Activated naive CD4-positive, alpha-beta T cell treated with anti-CD3 and anti-CD28 coated beads, Interleukin-2, amount 10 ng/mL, durations not matched to agents 7 days and 5 days (primary cell): Measurements from ENCODE around the gene OR10AG1.

Experiments
- CTCF ChIA-PET: fragments of 350-600 bp; sonication (Branson Sonifier 250); formaldehyde crosslinking; loops from one replicate; lab custom pipeline; 2021; ENCODE audit warnings: antibody characterized with exemption; lab: Charles Lee
- DNase-seq: peaks from one replicate; pipeline ENCODE4 v3.0.0-alpha.2; 2020
- H3K27ac Mint-ChIP-seq: one replicate; pipeline ENCODE4 v1.8.0; 2021; ENCODE audit warnings: mild to moderate bottlenecking, moderate library complexity, mixed read lengths
- H3K27me3 Mint-ChIP-seq: one replicate; pipeline ENCODE4 v1.8.0; 2021; ENCODE audit warnings: mild to moderate bottlenecking, mixed read lengths
- H3K36me3 Mint-ChIP-seq: one replicate; pipeline ENCODE4 v1.8.0; 2021; ENCODE audit warnings: mixed read lengths
- H3K4me1 Mint-ChIP-seq: one replicate; pipeline ENCODE4 v1.8.0; 2021; ENCODE audit warnings: mixed read lengths
- H3K4me3 Mint-ChIP-seq: one replicate; pipeline ENCODE4 v1.8.0; 2021; ENCODE audit warnings: mild to moderate bottlenecking, moderate library complexity, mixed read lengths
- H3K9me3 Mint-ChIP-seq: one replicate; pipeline ENCODE4 v1.8.0; 2021; ENCODE audit warnings: mixed read lengths

Gene OR10AG1, protein sequence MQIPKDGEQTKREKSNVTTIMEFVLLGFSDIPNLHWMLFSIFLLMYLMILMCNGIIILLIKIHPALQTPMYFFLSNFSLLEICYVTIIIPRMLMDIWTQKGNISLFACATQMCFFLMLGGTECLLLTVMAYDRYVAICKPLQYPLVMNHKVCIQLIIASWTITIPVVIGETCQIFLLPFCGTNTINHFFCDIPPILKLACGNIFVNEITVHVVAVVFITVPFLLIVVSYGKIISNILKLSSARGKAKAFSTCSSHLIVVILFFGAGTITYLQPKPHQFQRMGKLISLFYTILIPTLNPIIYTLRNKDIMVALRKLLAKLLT

DNA sequence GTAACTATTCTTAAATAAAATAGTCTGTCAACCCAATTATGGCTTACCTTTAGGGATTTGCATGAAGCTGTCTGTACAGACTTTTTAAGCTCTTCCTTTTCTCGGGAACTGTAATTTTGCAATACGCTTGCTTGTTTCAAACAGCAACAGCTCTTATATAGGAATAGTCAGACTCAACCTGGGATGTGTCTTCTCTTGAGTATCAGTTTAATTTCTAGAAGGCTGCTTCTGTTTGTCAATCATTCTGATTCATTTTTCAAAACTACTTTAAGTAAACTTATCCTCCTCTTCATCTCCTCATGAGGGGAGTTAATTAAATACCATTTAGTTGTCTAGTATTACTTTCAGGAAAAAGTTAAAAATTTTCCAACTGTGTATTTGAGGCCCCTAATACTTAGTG, at the start of gene OR10AG1:
OR10AG1 (minus strand) TSS at position 101 of the 400 bp plus-strand sequence; CDS start at position 63, 38 bp downstream.
- Mint-ChIP-seq H3K27me3 (no peaks in the 10 kb centered on the region), H3K4me1 (no peaks in the 10 kb centered on the region), H3K27ac (no peak within 1 kb of the TSS), H3K9me3 (peaks cover 8% of the 10 kb centered on the region), H3K36me3 (no peaks in the 10 kb centered on the region), H3K4me3 (no peak within 1 kb of the TSS)
- CTCF ChIA-PET = no interaction called here
- no peak for DNase-seq

DNA sequence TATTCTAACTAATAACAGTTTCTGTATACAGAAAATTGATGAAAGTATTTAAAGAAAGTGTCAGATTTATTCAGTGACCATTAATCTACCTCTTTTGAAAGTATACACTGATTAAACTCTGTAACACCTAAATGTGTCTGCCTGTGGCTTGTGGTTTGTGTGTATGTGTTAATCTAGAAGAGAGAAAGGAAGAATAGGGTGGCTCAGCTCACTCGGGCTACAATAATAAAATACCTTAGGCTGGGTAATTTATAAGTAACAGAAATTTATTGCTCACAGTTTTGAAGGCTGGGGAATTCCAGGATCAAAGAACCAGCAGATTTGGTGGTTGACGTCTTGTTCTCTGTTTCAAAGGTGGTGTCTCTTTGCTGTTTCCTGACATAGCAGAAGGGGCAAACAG, 44.1 kb upstream of the OR10AG1 start:
- CTCF ChIA-PET = no interaction called here
- DNase-seq = no peak
- Mint-ChIP-seq H3K9me3 (peaks cover 11% of the 10 kb centered on the region), H3K4me3 (no peak overlapping the region), H3K36me3 (no peaks in the 10 kb centered on the region), H3K27me3 (no peaks in the 10 kb centered on the region), H3K4me1 (no peaks in the 10 kb centered on the region), H3K27ac (no peak overlapping the region)

DNA sequence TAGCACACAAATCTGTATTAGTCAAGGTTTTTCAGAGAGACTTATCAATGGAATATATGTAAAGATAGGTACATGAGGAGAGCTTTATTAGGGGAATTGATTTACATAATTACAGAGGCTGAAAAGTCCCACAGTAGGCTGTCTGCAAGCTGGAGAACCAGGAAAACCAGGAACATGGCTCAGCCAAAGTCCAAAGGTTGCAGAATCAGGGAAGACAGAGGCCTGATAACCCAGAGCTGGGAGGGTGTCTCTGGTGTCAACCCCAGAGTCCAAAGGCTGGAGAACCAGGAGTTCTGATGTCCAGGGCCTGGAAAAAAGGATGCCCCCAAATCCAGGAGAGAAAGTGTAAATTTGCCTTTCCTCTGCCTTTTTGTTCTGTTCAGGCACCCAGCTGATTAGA, 41.0 kb upstream of the OR10AG1 start:
- H3K36me3 Mint-ChIP-seq = no peaks in the 10 kb centered on the region
- H3K4me3 Mint-ChIP-seq = no peak overlapping the region
- DNase-seq = no peak
- no peaks in the 10 kb centered on the region for H3K4me1 Mint-ChIP-seq
- no peaks in the 10 kb centered on the region for H3K27me3 Mint-ChIP-seq
- H3K27ac Mint-ChIP-seq = no peak overlapping the region
- peaks cover 16% of the 10 kb centered on the region for H3K9me3 Mint-ChIP-seq
- CTCF ChIA-PET = no interaction called here

DNA sequence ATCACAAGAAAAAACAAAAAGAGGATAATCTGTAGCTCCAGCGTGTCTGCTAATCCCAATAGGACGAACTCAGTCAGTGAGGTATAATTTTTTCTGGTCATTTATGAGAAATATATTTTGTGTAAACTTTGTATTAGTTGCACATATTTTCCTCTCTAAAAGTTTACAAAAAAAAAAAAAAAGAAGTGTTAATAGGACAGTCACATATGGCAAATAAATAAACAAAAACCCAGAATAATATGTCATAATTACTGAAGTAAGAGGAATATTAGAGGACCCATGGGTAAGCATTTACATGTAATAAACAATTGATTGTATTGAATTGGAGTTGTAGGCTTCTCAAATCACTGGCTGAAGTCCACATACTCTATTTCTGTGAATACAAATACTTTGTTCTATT, 24.8 kb upstream of the OR10AG1 start, which contains the start of gene OR5F1:
OR5F1 (minus strand) TSS at position 101 of the 400 bp plus-strand sequence; CDS start at position 101, 0 bp downstream.
- CTCF ChIA-PET = no interaction called here
- H3K27ac Mint-ChIP-seq = no peak within 1 kb of the TSS
- H3K9me3 Mint-ChIP-seq = peaks cover 14% of the 10 kb centered on the region
- H3K27me3 Mint-ChIP-seq = no peaks in the 10 kb centered on the region
- H3K36me3 Mint-ChIP-seq = no peaks in the 10 kb centered on the region
- no peak for DNase-seq
- H3K4me1 Mint-ChIP-seq = no peaks in the 10 kb centered on the region
- H3K4me3 Mint-ChIP-seq = no peak within 1 kb of the TSS

DNA sequence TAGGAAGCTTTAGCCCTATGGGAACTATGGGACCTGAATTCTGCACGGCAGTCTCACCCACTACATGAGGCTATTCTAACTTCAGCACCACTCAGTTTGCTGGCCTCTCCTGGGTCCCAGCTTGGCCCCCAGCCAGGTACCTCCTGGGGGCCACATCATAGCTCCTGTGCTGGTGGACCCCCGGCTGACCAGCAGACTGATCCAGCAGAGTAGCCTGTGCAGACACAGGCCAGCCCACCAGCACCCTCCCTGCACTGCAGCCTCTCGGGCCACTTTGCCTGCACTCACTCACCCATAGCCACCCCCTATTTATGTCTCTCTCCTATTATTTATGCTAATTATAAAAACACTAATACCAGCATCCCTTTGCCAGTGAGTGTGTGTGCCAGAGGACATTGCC, 1.2 kb upstream of the OR10AG1 start:
- no peak for DNase-seq
- no peaks in the 10 kb centered on the region for H3K4me1 Mint-ChIP-seq
- H3K4me3 Mint-ChIP-seq = no peak overlapping the region
- no peaks in the 10 kb centered on the region for H3K27me3 Mint-ChIP-seq
- H3K9me3 Mint-ChIP-seq = peaks cover 8% of the 10 kb centered on the region
- no peaks in the 10 kb centered on the region for H3K36me3 Mint-ChIP-seq
- CTCF ChIA-PET = no interaction called here
- H3K27ac Mint-ChIP-seq = no peak overlapping the region

DNA sequence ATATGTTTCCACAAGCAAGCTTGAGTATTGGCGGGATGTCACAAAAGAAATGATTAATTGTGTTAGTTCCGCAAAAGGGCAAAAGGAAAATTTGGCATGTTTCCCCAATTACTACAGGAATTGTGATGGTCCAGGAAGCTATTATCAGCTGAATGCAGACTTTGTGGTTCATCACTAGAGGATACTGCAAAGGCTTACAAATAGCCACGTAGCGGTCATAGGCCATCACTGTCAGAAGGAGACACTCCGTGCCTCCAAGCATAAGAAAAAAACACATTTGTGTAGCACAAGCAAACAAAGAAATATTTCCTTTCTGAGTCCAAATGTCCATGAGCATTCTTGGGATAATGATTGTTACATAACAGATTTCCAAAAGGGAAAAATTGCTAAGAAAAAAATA, 1.8 kb downstream of the OR10AG1 start:
- CTCF ChIA-PET = no interaction called here

DNA sequence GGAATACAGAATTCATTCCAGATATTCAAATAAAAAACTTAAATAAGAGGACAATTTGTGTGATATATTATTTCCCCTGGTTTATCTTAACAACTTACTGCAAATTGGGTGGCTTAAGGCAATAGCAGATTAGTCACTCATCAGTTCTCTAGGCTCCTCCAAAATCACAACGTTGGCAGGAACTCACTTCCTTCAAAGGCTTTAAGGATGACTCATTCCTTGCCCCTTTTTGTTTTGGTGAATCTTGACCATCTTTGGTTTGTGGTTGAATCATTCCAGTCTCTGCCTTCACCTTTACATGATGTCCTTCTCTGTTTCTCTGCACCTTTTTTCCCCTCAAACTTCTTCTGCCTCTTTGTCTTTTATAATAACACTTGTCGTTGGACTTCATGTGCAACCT, 3.4 kb downstream of the OR10AG1 start:
- CTCF ChIA-PET = no interaction called here
- H3K4me1 Mint-ChIP-seq = no peaks in the 10 kb centered on the region
- H3K36me3 Mint-ChIP-seq = no peaks in the 10 kb centered on the region
- no peaks in the 10 kb centered on the region for H3K27me3 Mint-ChIP-seq
- peaks cover 10% of the 10 kb centered on the region for H3K9me3 Mint-ChIP-seq
- H3K27ac Mint-ChIP-seq = no peak overlapping the region
- no peak for DNase-seq
- H3K4me3 Mint-ChIP-seq = no peak overlapping the region

More for the DNA sequence above, 1.8 kb downstream of the OR10AG1 start:
- peaks cover 12% of the 10 kb centered on the region for H3K9me3 Mint-ChIP-seq
- no peaks in the 10 kb centered on the region for H3K36me3 Mint-ChIP-seq
- H3K27me3 Mint-ChIP-seq = no peaks in the 10 kb centered on the region
- H3K4me3 Mint-ChIP-seq = no peak overlapping the region
- DNase-seq = no peak
- H3K27ac Mint-ChIP-seq = no peak overlapping the region
- no peaks in the 10 kb centered on the region for H3K4me1 Mint-ChIP-seq

DNA sequence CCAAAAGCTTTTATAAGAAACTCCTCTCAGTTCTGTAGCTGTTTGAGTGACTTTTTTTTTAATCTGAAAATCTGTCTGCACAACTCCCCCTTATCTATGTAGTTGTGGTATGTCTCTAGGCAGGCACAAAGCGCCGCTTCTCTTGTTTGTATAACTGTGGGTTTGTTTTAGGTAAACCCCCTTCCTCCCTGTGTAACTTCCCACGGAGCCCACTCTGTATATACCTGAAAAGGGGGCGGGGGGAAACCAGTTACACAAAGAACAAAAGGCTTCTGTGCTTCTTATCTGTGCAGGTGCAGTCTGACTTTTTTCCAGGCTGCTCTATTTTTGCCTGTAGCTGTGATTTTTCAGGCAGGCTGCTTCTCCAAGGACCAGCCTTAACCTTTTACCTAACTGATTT, 13.2 kb downstream of the OR10AG1 start:
- no peak overlapping the region for H3K27ac Mint-ChIP-seq
- DNase-seq = no peak
- no peaks in the 10 kb centered on the region for H3K4me1 Mint-ChIP-seq
- CTCF ChIA-PET = no interaction called here
- H3K4me3 Mint-ChIP-seq = no peak overlapping the region
- peaks cover 4% of the 10 kb centered on the region for H3K9me3 Mint-ChIP-seq
- H3K27me3 Mint-ChIP-seq = no peaks in the 10 kb centered on the region
- H3K36me3 Mint-ChIP-seq = no peaks in the 10 kb centered on the region

DNA sequence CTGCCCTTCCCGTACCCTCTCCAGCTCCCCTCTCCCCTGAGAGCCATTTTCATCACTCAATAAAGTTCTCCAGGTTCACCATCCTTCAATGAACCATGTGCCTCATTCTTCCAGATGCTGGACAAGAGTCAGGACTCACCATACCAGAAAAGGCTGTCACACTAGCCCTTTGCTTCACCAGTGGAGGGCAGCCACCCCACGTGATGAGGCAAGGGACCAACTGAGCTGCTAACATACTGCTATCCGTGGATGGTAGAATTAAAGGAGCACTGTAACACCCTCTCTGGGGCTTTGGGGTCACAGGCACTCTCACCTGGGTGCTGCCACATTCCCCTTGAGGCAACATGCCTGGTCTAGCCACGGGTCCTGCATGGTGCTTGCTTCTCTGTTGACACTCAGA, 20.4 kb downstream of the OR10AG1 start:
- CTCF ChIA-PET = no interaction called here
- Mint-ChIP-seq H3K36me3 (no peaks in the 10 kb centered on the region), H3K9me3 (peaks cover 1% of the 10 kb centered on the region), H3K27ac (no peak overlapping the region), H3K27me3 (no peaks in the 10 kb centered on the region), H3K4me3 (no peak overlapping the region), H3K4me1 (no peaks in the 10 kb centered on the region)
- DNase-seq = no peak

DNA sequence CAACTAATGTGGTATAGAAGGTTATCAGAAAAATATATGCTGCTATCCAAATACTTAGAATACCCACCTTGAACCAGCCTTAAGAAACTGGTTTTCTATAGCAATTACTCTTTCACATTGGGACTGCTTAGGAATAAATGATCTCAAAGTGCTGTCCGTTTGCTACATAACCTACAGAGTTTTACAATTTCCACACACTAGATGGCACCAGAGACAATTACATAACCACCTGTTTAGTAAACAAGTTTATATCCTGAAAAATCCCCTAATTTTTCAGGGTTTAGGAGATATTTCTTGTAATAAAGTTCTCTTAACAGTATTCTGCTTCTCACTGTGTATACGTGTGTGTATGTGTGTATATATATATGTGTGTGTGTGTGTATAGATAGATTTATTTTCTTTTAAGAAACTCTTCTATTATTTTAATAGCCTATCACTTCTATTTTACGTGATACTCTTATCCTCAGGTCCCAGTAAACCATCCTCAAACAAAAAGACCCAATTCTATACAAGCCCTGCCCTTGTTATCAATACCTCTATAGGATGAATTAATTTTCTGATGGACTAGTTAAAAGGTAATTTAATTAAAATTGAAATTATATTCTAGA, 26.9 kb downstream of the OR10AG1 start:
- CTCF ChIA-PET = no interaction called here
- H3K9me3 Mint-ChIP-seq = no peaks in the 10 kb centered on the region
- H3K27me3 Mint-ChIP-seq = no peaks in the 10 kb centered on the region
- no peaks in the 10 kb centered on the region for H3K36me3 Mint-ChIP-seq
- H3K27ac Mint-ChIP-seq = no peak overlapping the region
- no peak overlapping the region for H3K4me3 Mint-ChIP-seq
- DNase-seq = no peak
- no peaks in the 10 kb centered on the region for H3K4me1 Mint-ChIP-seq

DNA sequence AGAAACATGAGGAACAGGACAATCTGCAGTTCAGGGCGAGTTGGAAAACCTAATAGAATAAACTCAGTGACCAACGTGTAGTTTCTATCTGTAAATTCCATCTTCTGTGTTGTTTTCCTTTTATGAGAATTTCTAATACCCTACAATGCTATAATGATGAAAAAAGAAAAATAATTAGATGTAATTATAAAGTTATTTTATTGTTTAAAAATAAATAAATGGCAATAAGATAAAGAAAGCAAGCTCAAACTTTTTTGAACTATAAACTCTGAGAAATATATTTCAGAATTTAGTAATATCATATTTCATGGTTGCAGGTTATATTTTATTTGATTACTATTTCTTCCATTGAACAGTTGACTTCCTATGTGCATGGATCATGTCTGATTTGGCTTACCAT, 33.4 kb downstream of the OR10AG1 start, which contains the start of gene OR5I1:
OR5I1 (minus strand) TSS at position 101 of the 400 bp plus-strand sequence; CDS start at position 101, 0 bp downstream.
- H3K27ac Mint-ChIP-seq = no peak within 1 kb of the TSS
- CTCF ChIA-PET = no interaction called here
- H3K27me3 Mint-ChIP-seq = no peaks in the 10 kb centered on the region
- DNase-seq = no peak
- no peaks in the 10 kb centered on the region for H3K36me3 Mint-ChIP-seq
- H3K4me3 Mint-ChIP-seq = no peak within 1 kb of the TSS
- peaks cover 6% of the 10 kb centered on the region for H3K9me3 Mint-ChIP-seq
- no peaks in the 10 kb centered on the region for H3K4me1 Mint-ChIP-seq

DNA sequence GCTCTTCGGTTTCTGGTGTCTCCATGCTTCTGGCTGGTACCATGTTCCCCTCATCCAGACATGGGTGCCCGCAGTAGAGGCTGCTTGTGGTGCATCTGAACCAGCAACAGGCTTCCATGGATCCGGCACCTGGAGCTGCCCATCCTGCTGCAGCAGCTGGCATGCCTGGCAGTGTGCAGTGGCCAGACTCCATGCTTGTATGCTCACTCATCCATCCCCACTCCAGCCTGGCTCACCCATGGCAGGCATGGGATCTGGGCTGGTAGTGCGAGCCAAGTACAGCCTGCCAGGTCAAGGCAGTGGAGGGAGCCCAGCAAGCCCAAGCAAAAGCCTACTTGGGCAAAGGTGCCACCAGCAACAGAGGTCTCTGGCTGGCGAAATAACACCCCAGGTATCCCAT, 49.2 kb downstream of the OR10AG1 start:
- CTCF ChIA-PET = no interaction called here
- H3K9me3 Mint-ChIP-seq = peaks cover 9% of the 10 kb centered on the region

More for the DNA sequence above, 49.2 kb downstream of the OR10AG1 start:
- H3K36me3 Mint-ChIP-seq = no peaks in the 10 kb centered on the region
- no peak overlapping the region for H3K27ac Mint-ChIP-seq
- no peak for DNase-seq
- no peaks in the 10 kb centered on the region for H3K4me1 Mint-ChIP-seq
- no peaks in the 10 kb centered on the region for H3K27me3 Mint-ChIP-seq
- H3K4me3 Mint-ChIP-seq = no peak overlapping the region
